ENCODE data around the gene CENPO. TPM values are rescaled to one million over a fixed set of nuclear protein-coding genes. Genes with fewer than 3 reads are reported as not detected.
"Not testable (repeated sequence)": the region's sequence is repeated elsewhere in the genome, so short reads cannot be mapped to it uniquely, and the experiment has no call there.

Gene CENPO
- total RNA-seq, 1 donor from 2014 or later, result 3.0 TPM

GRCh38 chr2:24783641-24784040, 9.6 kb upstream of the CENPO start:
- intact Hi-C loops (cut with DNase I), result no loop called here
- no peak for DNase-seq (ENCODE audit: missing footprints)
- ATAC-seq, result no peak

GRCh38 chr2:24785671-24786321, 7.4 kb upstream of the CENPO start:
- intact Hi-C loops (cut with DNase I), result no loop called here
- DNase-seq (ENCODE audit: missing footprints) (no peak), ATAC-seq (no peak)

DNA sequence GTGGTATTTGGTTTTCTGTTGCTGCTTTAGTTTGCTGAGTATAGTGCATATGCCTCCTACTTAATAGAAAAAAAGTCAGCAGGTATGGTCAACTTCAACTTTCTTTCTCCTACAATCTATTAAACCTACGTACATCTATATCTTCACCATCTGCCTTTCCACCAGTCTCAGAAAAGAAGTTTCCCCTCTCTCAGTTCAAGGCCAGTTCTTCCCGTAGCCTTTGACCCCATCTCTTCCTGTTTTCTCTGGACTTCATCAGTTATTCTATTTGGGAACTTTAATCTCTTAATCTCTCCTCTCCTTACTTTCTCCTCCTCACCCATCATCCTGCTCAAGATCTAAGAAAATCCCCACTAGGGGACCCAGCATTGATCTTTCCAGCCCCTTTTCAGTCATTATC, 5.7 kb upstream of the CENPO start:
- intact Hi-C loops (cut with DNase I), result no loop called here
- ATAC-seq (no peak), DNase-seq (ENCODE audit: missing footprints) (no peak)

DNA sequence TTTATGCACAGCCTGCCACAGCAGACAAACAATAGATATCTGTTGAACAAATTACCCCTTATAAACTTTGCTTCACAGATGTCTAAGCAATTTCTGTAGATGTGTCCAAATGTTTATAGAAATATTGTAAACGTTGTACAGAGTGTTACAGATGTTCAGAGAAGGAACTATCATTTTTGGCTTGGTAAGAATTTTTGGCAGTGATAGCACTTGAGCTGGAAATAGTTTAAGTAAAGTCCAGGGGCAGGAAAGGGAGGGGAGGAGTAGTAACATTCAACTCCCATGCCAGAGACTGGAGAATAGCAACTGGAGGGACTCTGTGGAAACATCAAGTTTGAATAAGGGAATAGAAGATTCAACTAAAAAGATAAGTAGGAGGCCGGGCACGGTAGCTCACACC, 4.4 kb upstream of the CENPO start:
- DNase-seq (ENCODE audit: missing footprints), result no peak
- ATAC-seq, result no peak
- intact Hi-C loops (cut with DNase I), result no loop called here

DNA sequence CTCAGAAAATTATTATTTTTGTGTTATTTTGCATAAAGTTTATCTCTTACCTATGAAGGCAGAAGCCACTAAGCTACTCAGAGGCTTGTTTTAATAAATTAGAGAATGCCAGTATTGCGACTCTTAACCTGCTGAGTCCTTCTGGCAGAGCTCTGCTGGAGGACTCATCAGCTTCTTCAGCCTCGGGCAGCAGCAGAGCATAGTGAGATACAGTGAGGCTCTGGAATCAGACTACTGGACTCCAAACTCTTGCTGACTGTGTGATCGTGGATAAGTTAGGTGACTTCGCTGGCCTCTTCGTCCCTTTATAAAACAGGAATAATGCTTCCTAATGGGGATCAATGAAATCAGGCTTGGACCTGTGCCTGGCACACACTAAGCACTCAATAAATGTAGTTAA, 1.8 kb upstream of the CENPO start:
- DNase-seq (ENCODE audit: missing footprints) (no peak), ATAC-seq (no peak)
- intact Hi-C loops (cut with DNase I), result loop anchor here (5.0 kb wide), 1 partner anchor 36 kb away; no protein-coding TSS in a partner anchor

DNA sequence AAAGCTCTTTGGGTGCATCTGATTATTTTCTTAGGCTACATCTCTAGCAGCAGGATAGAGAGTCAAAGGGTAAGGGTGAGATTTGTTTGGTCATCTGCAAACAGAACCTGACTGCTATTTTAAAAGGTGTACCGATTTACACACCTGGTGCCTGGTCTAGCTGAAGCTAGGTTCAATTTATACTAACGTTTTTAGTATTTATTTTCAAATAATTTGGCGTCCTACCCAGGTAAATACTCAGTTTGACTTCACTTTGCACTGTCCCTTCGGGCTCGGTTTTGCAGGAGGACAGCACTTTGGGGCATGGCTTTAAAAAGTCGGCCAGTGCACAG, 717 bp upstream of the CENPO start:
- intact Hi-C loops (cut with DNase I), result loop anchor here (5.0 kb wide), 1 partner anchor 35 kb away; no protein-coding TSS in a partner anchor
- DNase-seq (ENCODE audit: missing footprints) (no peak), ATAC-seq (no peak)

DNA sequence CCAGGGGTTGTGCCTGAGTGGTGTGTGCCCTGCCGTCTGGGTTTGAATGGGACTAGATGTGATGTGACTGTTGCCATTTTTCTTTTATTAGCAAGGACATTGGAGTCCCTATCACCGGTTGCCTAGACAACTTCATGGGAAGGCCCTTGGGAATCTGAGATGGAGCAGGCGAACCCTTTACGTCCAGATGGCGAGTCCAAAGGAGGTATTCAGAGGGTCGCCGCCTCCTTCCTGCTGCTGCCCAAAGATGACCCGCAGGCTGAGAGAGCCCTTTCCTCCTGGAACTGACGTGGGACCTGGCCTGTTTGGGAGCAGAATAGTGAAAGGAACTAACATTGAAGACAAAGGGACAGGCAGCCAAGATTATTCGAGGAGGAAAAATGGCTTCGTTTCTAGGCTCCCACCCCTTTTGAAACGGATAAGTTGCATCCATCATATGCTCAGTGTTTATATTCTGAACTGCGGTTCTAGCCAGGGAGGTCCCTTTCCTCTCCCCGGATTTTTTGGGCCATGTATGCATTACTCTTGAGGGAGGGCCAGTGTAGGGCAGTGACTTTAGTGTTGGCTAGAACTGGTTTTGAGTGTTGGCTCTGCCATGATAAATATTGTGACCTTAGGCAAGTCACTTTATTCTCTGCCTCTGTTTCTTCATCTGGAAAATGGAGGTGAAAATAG, 673 bp downstream of the CENPO start:
- intact Hi-C loops (cut with DNase I), result loop anchor here (1.0 to 5.0 kb wide), 2 partner anchors 33 to 303 kb away; partner anchors contain the start of gene NCOA1
- ATAC-seq, result no peak
- DNase-seq (ENCODE audit: missing footprints), result no peak

DNA sequence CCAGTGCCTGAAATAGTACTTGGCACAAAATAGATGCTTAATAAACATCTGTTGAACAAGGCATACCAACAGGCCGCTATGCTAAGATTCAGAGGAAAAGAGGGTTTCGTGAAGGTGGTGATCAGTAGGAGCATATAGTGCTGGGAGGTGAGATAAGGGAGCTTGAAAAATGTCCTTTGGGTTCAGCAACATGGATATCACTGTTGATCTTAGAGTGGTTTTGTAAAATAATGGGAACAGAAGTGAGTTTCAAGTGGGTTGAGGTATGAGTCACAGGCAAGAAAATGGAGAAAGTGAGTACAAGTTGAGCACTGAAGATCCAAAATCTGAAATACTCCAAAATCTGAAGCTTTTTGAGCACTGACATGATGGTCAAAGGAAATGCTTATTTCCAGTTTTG, 4.4 kb downstream of the CENPO start:
- DNase-seq (ENCODE audit: missing footprints), result no peak
- no peak for ATAC-seq
- intact Hi-C loops (cut with DNase I), result no loop called here

GRCh38 chr2:24800487-24800886, 7.3 kb downstream of the CENPO start:
- DNase-seq (ENCODE audit: missing footprints); ATAC-seq; intact Hi-C loops (cut with DNase I): not testable (repeated sequence)

- ATAC-seq; intact Hi-C loops (cut with DNase I); DNase-seq (ENCODE audit: missing footprints): not testable (repeated sequence)
These were observed 12.8 kb downstream of the CENPO start for GRCh38 chr2:24805811-24806660.

GRCh38 chr2:24806661-24807036, 13.4 kb downstream of the CENPO start:
- no peak for DNase-seq (ENCODE audit: missing footprints)
- no peak for ATAC-seq
- intact Hi-C loops (cut with DNase I), result no loop called here

DNA sequence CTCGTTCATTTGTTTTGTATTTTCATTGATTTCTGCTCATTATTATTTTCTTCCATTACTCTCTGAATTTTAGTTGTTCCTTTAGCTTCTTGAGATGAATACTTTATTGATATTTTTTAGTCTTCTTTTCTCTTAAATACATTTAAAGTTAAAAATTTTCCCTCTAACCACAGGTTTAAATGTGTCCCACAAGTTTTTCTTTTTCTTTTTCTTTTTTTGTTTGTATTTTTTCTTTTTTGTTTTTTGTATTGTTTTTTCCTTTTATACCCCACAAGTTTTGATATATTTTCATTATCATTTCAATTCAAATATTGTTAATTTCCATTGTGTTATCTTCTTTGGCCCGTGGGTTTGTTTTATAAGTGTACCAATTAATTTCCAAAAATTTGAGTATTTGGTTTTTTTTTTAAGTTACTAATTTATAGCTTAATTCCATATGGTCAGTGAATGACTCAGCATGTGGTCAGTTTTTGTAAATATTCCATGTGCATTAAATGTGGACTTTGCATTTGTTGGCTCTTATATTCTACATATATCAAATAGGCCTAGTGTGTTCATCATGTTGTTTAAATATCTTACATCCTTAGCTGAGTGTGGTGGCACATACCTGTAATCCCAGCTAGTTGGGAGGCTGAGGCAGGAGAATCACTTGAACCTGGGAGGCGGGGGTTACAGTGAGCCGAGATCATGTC, 16.2 kb downstream of the CENPO start:
- intact Hi-C loops (cut with DNase I), result no loop called here

DNA sequence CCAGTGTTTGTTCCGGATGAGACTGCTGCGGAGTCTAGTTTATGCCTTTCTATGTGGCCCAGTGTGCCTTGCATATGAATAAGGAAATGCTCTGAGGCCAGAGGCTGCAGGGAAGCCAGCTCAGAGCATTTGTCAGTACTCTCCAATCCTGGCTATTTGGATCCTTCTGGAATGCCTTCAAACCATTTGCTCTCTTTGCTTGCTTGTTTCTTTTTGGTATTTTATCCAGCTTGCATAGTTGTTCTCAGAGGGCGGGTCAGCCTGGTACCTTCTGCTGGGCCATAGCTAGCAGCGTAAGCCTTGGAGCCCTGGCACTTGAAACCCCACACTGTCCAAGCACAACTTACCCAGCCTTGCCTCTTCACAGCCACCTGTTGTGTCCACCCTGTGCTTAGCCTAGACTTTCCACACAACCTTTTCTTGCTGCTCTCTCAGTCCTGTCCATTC, 20.5 kb downstream of the CENPO start:
- intact Hi-C loops (cut with DNase I), result no loop called here
- DNase-seq (ENCODE audit: missing footprints) (no peak), ATAC-seq (no peak)

More for the DNA sequence above, 16.2 kb downstream of the CENPO start:
- ATAC-seq, result no peak
- no peak for DNase-seq (ENCODE audit: missing footprints)

- intact Hi-C loops (cut with DNase I), result no loop called here
- DNase-seq (ENCODE audit: missing footprints), result no peak
- no peak for ATAC-seq
These were observed 21.3 kb downstream of the CENPO start for GRCh38 chr2:24814516-24814915.

- intact Hi-C loops (cut with DNase I), result no loop called here
- no peak for ATAC-seq
- DNase-seq (ENCODE audit: missing footprints), result no peak
These were observed 21.9 kb downstream of the CENPO start for GRCh38 chr2:24815171-24815570.

GRCh38 chr2:24816404-24816803, 23.2 kb downstream of the CENPO start:
- intact Hi-C loops (cut with DNase I), result no loop called here
- ATAC-seq (no peak), DNase-seq (ENCODE audit: missing footprints) (no peak)

DNA sequence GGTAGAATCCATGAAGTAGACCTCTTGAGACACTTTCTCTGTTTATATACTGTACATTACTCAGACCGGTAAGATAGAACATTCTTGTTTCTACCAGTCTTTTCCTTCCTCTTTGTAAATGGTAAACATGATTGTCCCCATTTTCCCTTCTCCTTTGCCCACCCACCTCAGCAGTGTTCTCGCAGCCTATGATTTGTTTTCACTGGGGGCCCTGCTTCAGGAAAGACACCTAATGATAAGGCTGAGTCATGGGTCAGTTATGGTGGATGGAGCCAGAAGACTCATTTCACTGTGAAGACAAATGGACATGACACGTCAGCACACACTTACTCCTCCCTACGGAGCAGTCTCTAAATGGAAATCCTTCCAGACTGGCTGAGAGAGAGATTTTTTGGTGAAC, 23.7 kb downstream of the CENPO start:
- no peak for DNase-seq (ENCODE audit: missing footprints)
- intact Hi-C loops (cut with DNase I), result no loop called here
- no peak for ATAC-seq

GRCh38 chr2:24818721-24819167, 25.5 kb downstream of the CENPO start:
- ATAC-seq, result no peak
- DNase-seq (ENCODE audit: missing footprints), result no peak
- intact Hi-C loops (cut with DNase I), result no loop called here
